Left ventricle myocardium inferior (tissue), 1 donor: ENCODE data around the gene MBD3L2B. TPM values are rescaled to one million over a fixed set of nuclear protein-coding genes. Genes with fewer than 3 reads are reported as not detected.
"Not testable (repeated sequence)": the region's sequence is repeated elsewhere in the genome, so short reads cannot be mapped to it uniquely, and the experiment has no call there.

Experiments
- DNase-seq: peaks from one replicate; pipeline ENCODE4 v3.0.0-alpha.2; 2020
- H3K27ac ChIP-seq: fragments of 200-600 bp; replicated peaks from 2 replicates; pipeline ENCODE4 v1.8.0; 2021
- H3K27me3 ChIP-seq: fragments of 200-600 bp; 2 replicates; pipeline ENCODE4 v1.8.0; 2021; ENCODE audit warnings: low read depth
- H3K36me3 ChIP-seq: fragments of 200-600 bp; 2 replicates; pipeline ENCODE4 v1.8.0; 2021
- H3K4me1 ChIP-seq: fragments of 200-600 bp; 2 replicates; pipeline ENCODE4 v1.8.0; 2021
- H3K4me3 ChIP-seq: fragments of 200-600 bp; 2 replicates; pipeline ENCODE4 v1.8.0; 2021; ENCODE audit warnings: mild to moderate bottlenecking, moderate library complexity
- H3K9me3 ChIP-seq: fragments of 200-600 bp; replicated peaks from 2 replicates; pipeline ENCODE4 v1.8.0; 2021
- intact Hi-C: fragments of 100-400 bp; cut with micrococcal nuclease; formaldehyde crosslinking; loops from one replicate; pipeline ENCODE4 v1.11.0; 2022
- total RNA-seq: library from RNA; stranded (reverse); fragmentation: NEBNext Ultra II Directional; extraction: Animal tissue kit (Norgen Biotek cat#: 25700); gene quantifications from one replicate; pipeline ENCODE4 v1.2.1, GENCODE V29; 2021
- TF ChIP-seq, protein P1 (sequence below): fragments of 200-600 bp; IDR thresholded peaks from 2 replicates; pipeline ENCODE4 v1.8.0; 2021; ENCODE audit warnings: antibody characterized with exemption, mild to moderate bottlenecking, borderline replicate concordance
- donor health status: DM: no; HTN: yes; CAD: no; lungs with severe emphysema.

MBD3L2B gene
- total RNA-seq, 1 donor from 2014 or later, result not detected

DNA sequence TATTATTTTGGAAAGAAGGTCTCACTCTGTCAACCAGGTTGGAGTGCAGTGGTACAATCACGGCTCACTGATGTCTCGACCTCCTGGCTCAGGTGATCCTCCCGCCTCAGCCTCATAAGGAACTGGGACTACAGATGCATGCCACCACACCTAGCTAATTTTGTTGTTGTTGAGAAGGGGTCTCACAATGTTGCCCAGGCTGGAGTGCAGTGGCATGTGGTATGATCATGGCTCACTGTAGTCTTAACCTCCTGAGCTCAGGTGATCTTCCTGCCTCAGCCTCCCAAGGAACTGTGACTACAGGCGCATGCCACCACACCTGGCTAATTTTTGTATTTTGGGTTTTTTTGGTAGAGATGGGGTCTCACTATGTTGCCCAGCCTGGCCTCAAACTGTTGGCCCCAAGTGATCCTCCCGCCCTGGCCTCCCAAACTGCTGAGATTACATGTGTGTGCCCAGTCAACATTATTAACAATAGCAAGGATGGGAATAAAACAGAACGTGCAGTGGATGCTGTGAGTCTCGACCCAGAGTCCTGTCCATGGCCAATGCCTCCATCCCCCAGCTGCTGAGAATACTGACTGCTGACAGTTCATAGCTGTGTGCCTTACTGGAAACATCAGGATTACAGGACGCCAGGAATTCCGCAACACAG lies 42.7 kb upstream of the MBD3L2B start:
- Histone ChIP-seq H3K4me3 (no peak overlapping the region), H3K4me1 (no peaks in the 10 kb centered on the region), H3K9me3 (peaks cover 7% of the 10 kb centered on the region), H3K36me3 (no peaks in the 10 kb centered on the region), H3K27me3 (no peaks in the 10 kb centered on the region), H3K27ac (no peak overlapping the region)
- TF ChIP-seq, protein P1, sequence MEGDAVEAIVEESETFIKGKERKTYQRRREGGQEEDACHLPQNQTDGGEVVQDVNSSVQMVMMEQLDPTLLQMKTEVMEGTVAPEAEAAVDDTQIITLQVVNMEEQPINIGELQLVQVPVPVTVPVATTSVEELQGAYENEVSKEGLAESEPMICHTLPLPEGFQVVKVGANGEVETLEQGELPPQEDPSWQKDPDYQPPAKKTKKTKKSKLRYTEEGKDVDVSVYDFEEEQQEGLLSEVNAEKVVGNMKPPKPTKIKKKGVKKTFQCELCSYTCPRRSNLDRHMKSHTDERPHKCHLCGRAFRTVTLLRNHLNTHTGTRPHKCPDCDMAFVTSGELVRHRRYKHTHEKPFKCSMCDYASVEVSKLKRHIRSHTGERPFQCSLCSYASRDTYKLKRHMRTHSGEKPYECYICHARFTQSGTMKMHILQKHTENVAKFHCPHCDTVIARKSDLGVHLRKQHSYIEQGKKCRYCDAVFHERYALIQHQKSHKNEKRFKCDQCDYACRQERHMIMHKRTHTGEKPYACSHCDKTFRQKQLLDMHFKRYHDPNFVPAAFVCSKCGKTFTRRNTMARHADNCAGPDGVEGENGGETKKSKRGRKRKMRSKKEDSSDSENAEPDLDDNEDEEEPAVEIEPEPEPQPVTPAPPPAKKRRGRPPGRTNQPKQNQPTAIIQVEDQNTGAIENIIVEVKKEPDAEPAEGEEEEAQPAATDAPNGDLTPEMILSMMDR, result no peak
- intact Hi-C loops, result no loop called here
- DNase-seq, result no peak

DNA sequence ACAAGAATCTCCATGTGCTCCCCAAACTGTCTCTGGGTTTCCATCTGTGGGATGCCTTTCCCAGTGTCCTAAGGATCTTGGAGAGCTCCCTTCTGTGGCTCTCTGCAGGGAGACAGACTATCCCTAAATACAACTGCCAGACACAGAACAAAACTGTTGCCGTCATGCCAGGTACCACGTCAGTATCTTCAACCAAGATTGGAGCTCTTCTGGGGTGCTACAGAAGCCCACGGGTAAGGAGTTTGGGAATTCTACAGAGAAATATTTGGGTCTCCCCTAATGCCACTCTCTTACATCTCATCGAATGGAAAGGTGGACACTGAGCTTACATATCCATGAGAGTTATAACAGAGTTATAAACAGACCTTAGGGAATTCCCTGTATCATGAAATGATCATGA lies 42.1 kb upstream of the MBD3L2B start:
- intact Hi-C loops, result no loop called here
- no peaks in the 10 kb centered on the region for H3K36me3 ChIP-seq
- H3K9me3 ChIP-seq, result peaks cover 7% of the 10 kb centered on the region
- H3K4me1 ChIP-seq, result no peaks in the 10 kb centered on the region
- TF ChIP-seq, protein P1, result no peak
- H3K27ac ChIP-seq, result no peak overlapping the region
- no peak overlapping the region for H3K4me3 ChIP-seq
- DNase-seq, result no peak
- H3K27me3 ChIP-seq, result no peaks in the 10 kb centered on the region

- H3K36me3 ChIP-seq, DNase-seq, H3K4me3 ChIP-seq, intact Hi-C loops, H3K9me3 ChIP-seq, H3K4me1 ChIP-seq, H3K27me3 ChIP-seq, H3K27ac ChIP-seq: not testable (repeated sequence)
Observed at GRCh38 chr19:7059977-7060376, 38.7 kb upstream of the MBD3L2B start.

- H3K4me3 ChIP-seq, H3K36me3 ChIP-seq, H3K4me1 ChIP-seq, H3K27ac ChIP-seq, DNase-seq, H3K9me3 ChIP-seq, H3K27me3 ChIP-seq, intact Hi-C loops: not testable (repeated sequence)
Observed at GRCh38 chr19:7058576-7058975, 37.3 kb upstream of the MBD3L2B start, which contains the start of gene MBD3L3. MBD3L3 (minus strand) TSS chr19:7058676; CDS start chr19:7058605, 71 bp downstream.

DNA sequence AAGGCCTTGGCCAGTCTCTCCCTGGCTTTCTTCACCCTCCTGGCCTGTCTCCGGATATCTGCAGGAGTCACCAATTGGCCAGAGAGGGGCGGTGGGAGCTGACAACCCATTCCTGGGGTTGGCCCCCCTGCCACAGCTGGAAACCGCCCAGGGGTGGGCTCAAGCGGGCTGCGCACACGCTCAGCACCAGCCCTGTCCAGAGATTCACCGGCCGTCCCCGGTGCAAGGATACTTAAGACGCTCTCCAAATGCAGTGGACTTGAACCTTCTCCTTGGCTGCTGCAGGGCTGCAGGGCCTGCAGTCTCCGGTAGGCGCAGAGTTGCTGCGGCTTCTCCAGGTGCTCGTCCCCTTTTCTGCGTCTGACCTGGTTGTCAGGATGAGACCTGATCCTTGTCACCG lies 35.1 kb upstream of the MBD3L2B start:
- H3K27ac ChIP-seq, H3K36me3 ChIP-seq, H3K4me1 ChIP-seq, H3K27me3 ChIP-seq, DNase-seq, H3K4me3 ChIP-seq, intact Hi-C loops, H3K9me3 ChIP-seq: not testable (repeated sequence)

- intact Hi-C loops, H3K4me3 ChIP-seq, H3K9me3 ChIP-seq, H3K36me3 ChIP-seq, DNase-seq, H3K4me1 ChIP-seq, H3K27ac ChIP-seq, H3K27me3 ChIP-seq: not testable (repeated sequence)
Observed at GRCh38 chr19:7055679-7056078, 34.4 kb upstream of the MBD3L2B start.

GRCh38 chr19:7054635-7055368 lies 33.6 kb upstream of the MBD3L2B start:
- intact Hi-C loops, H3K27ac ChIP-seq, H3K9me3 ChIP-seq, H3K27me3 ChIP-seq, H3K4me3 ChIP-seq, H3K36me3 ChIP-seq, DNase-seq, H3K4me1 ChIP-seq: not testable (repeated sequence)

GRCh38 chr19:7052896-7053295 lies 31.7 kb upstream of the MBD3L2B start:
- DNase-seq, H3K27me3 ChIP-seq, intact Hi-C loops, H3K9me3 ChIP-seq, H3K36me3 ChIP-seq, H3K27ac ChIP-seq, H3K4me1 ChIP-seq, H3K4me3 ChIP-seq: not testable (repeated sequence)

- H3K4me3 ChIP-seq, H3K4me1 ChIP-seq, H3K36me3 ChIP-seq, H3K27me3 ChIP-seq, H3K27ac ChIP-seq, intact Hi-C loops, H3K9me3 ChIP-seq, DNase-seq: not testable (repeated sequence)
Observed at GRCh38 chr19:7051421-7051820, 30.2 kb upstream of the MBD3L2B start.

- H3K9me3 ChIP-seq, H3K36me3 ChIP-seq, H3K4me1 ChIP-seq, DNase-seq, H3K27ac ChIP-seq, intact Hi-C loops, H3K27me3 ChIP-seq, H3K4me3 ChIP-seq: not testable (repeated sequence)
Observed at GRCh38 chr19:7049021-7049420, 27.8 kb upstream of the MBD3L2B start, which contains the start of gene MBD3L2. MBD3L2 (plus strand) TSS chr19:7049321; CDS start chr19:7049374, 53 bp downstream.

GRCh38 chr19:7041563-7041962 lies 20.3 kb upstream of the MBD3L2B start:
- H3K4me1 ChIP-seq, DNase-seq, intact Hi-C loops, H3K9me3 ChIP-seq, H3K27ac ChIP-seq, H3K36me3 ChIP-seq, H3K4me3 ChIP-seq, H3K27me3 ChIP-seq: not testable (repeated sequence)

DNA sequence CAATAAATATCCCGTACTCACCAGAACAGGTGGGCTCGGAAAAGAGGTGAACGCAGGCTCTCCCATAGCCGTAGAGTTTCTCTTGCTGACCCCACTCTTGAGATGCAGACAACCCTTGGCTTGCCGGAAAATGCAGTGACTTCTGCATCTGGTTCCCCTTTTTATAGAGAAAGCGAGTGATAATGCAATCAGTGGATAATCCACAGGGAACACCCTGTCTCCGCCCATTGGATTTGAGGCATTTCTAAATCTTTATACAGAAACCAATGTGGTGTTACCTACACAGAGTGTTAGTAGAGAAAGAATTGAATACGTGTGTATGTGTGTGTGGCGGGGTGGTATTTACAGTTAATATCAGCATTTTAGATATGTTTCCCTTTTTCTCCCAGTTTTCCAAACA lies 18.8 kb upstream of the MBD3L2B start, which contains the start of gene MBD3L4:
MBD3L4 (minus strand) TSS at position 101 of the 400 bp plus-strand sequence; CDS start at position 66, 35 bp downstream.
- DNase-seq, H3K4me3 ChIP-seq, intact Hi-C loops, H3K4me1 ChIP-seq, H3K27ac ChIP-seq, H3K27me3 ChIP-seq, H3K36me3 ChIP-seq, H3K9me3 ChIP-seq: not testable (repeated sequence)
